Osteocyte (in vitro differentiated cells): Measurements from ENCODE around the gene RPS6KC1. TPM values are rescaled to one million over a fixed set of nuclear protein-coding genes. Genes with fewer than 3 reads are reported as not detected.
A peak's percentile ranks its signal among the peaks of the same experiment; 100 is the strongest.

Source experiments
- DNase-seq: peaks from one replicate; pipeline ENCODE4 v3.0.0; 2021; ENCODE audit warnings: mixed read lengths; ENCODE audit not compliant: unreplicated experiment; ENCODE audit errors: extremely low spot score
- H3K27ac Mint-ChIP-seq: one replicate; pipeline ENCODE4 v1.8.0; 2021; ENCODE audit warnings: mild to moderate bottlenecking, mixed read lengths; ENCODE audit not compliant: unreplicated experiment
- H3K27me3 Mint-ChIP-seq: one replicate; pipeline ENCODE4 v1.8.0; 2021; ENCODE audit warnings: mixed read lengths; ENCODE audit not compliant: unreplicated experiment
- H3K36me3 Mint-ChIP-seq: one replicate; pipeline ENCODE4 v1.8.0; 2021; ENCODE audit warnings: mixed read lengths; ENCODE audit not compliant: unreplicated experiment
- H3K4me1 Mint-ChIP-seq: one replicate; pipeline ENCODE4 v1.8.0; 2021; ENCODE audit warnings: mixed read lengths; ENCODE audit not compliant: unreplicated experiment
- H3K4me3 Mint-ChIP-seq: one replicate; pipeline ENCODE4 v1.8.0; 2021; ENCODE audit warnings: mild to moderate bottlenecking, moderate library complexity, mixed read lengths; ENCODE audit not compliant: unreplicated experiment
- H3K9me3 Mint-ChIP-seq: one replicate; pipeline ENCODE4 v1.8.0; 2021; ENCODE audit warnings: mixed read lengths; ENCODE audit not compliant: unreplicated experiment
- CTCF ChIP-seq: fragments of 200-600 bp; sonication (generic); IDR thresholded peaks from 2 replicates; pipeline ENCODE4 v1.5.0; 2021; ENCODE audit warnings: antibody characterized with exemption, mild to moderate bottlenecking, moderate library complexity
- total RNA-seq: library from RNA; stranded (reverse); gene quantifications from 2 replicates; pipeline ENCODE4 v1.2.1, GENCODE V29; 2021

RPS6KC1 gene
- total RNA-seq, 1 donor from 2014 or later = 19.6 TPM

DNA sequence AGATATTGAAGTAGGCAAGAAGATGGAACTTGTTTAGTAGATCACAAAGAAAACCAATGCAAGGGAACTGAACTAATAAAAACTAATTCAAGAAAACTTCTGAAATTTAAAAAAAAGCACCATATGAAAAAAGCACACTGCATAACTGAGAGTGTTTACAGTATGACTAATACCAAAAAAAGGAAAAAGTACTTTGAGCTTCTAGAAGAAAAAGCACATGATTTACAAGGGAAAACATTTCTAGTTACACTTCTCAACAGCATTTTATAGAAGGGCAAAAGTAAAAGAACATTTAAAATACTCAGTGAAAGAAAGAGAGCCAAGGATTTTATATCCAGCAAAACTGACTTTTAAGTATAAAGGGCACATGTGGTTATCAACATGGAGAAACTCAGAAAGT lies 233.6 kb downstream of the RPS6KC1 start:
- Mint-ChIP-seq H3K9me3 (peaks cover 26% of the 10 kb centered on the region), H3K4me3 (no peak overlapping the region), H3K27me3 (no peaks in the 10 kb centered on the region), H3K4me1 (peaks cover 18% of the 10 kb centered on the region), H3K27ac (peak overlapping the region; percentile 38), H3K36me3 (peaks cover 18% of the 10 kb centered on the region)
- no peak for TF ChIP-seq CTCF
- no peak for DNase-seq

- Mint-ChIP-seq H3K36me3 (peaks cover 18% of the 10 kb centered on the region), H3K27me3 (no peaks in the 10 kb centered on the region), H3K4me1 (peaks cover 13% of the 10 kb centered on the region), H3K4me3 (no peak overlapping the region), H3K27ac (no peak overlapping the region), H3K9me3 (peaks cover 26% of the 10 kb centered on the region)
- no peak for TF ChIP-seq CTCF
- DNase-seq = no peak
Observed at GRCh38 chr1:213286235-213286634, 235.2 kb downstream of the RPS6KC1 start.

DNA sequence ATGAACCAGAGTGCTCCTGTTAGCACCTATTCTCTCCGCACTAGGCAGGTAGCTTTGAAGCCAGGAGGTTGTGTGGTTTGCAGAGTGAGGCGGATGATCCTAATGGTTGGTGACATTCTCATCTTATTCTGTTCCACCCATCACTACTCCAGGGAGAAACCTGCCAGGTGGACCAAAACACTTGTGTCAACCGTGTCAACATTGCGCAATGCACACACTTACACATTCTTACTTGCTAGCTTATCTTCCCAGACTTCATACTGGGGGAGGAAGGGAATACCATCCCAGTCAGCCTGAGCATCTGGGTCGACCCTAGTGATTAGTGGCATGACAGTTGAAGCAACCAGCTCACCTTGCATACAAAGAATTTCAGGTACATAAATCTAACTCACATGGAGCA lies 236.9 kb downstream of the RPS6KC1 start:
- Mint-ChIP-seq H3K4me3 (no peak overlapping the region), H3K4me1 (peaks cover 13% of the 10 kb centered on the region), H3K36me3 (peaks cover 16% of the 10 kb centered on the region), H3K27me3 (no peaks in the 10 kb centered on the region), H3K9me3 (peaks cover 26% of the 10 kb centered on the region), H3K27ac (no peak overlapping the region)
- no peak for TF ChIP-seq CTCF
- no peak for DNase-seq

DNA sequence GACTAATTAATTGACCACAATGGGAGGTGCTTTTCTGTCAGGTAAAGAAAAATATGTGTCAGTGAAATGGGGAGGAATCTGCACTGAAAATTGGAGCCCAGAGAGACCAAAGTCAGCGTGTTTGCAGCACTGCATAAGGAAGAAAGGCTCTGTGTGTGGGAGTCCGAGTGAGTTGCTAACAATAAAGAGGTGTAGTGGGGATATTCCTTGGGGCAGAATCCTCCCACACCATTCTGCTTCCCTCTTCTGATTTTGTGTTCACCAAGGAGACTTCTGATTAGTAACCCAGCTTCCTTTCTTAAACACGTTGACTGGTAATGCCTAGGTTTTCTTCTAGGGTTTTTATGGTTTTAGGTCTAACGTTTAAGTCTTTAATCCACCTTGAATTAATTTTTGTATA lies 240.5 kb downstream of the RPS6KC1 start:
- Mint-ChIP-seq H3K4me3 (no peak overlapping the region), H3K4me1 (no peaks in the 10 kb centered on the region), H3K9me3 (peaks cover 3% of the 10 kb centered on the region), H3K27ac (no peak overlapping the region), H3K36me3 (peaks cover 3% of the 10 kb centered on the region), H3K27me3 (no peaks in the 10 kb centered on the region)
- no peak for TF ChIP-seq CTCF
- no peak for DNase-seq

DNA sequence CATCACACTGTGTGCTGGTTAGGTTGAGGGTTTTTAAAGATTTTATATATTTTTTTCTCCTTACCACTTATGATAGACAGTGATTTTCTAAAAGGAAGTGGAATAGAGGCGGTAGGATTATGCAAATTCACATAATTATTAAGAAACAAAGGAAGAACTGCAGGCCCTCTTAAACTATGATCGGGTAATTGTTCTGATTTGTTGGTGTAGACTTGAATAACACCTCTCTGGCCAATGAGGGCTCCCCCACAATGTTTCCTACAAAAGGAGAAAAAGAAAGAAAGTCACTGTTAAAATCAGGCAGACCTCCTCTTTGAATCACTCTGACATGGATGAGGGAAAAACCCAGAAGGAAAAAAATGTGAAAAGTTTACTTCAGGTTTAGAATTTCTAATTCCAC lies 241.6 kb downstream of the RPS6KC1 start:
- DNase-seq = no peak
- H3K9me3 Mint-ChIP-seq = peaks cover 8% of the 10 kb centered on the region
- no peaks in the 10 kb centered on the region for H3K4me1 Mint-ChIP-seq
- H3K36me3 Mint-ChIP-seq = no peaks in the 10 kb centered on the region
- no peak overlapping the region for H3K4me3 Mint-ChIP-seq
- H3K27me3 Mint-ChIP-seq = no peaks in the 10 kb centered on the region
- no peak overlapping the region for H3K27ac Mint-ChIP-seq
- no peak for TF ChIP-seq CTCF
